ENCODE data around the gene TCP10L. TPM values are rescaled to one million over a fixed set of nuclear protein-coding genes. Genes with fewer than 3 reads are reported as not detected.
"Not testable (repeated sequence)": the region's sequence is repeated elsewhere in the genome, so short reads cannot be mapped to it uniquely, and the experiment has no call there.

TCP10L gene, protein sequence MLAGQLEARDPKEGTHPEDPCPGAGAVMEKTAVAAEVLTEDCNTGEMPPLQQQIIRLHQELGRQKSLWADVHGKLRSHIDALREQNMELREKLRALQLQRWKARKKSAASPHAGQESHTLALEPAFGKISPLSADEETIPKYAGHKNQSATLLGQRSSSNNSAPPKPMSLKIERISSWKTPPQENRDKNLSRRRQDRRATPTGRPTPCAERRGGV
- 1.4 TPM for total RNA-seq

DNA sequence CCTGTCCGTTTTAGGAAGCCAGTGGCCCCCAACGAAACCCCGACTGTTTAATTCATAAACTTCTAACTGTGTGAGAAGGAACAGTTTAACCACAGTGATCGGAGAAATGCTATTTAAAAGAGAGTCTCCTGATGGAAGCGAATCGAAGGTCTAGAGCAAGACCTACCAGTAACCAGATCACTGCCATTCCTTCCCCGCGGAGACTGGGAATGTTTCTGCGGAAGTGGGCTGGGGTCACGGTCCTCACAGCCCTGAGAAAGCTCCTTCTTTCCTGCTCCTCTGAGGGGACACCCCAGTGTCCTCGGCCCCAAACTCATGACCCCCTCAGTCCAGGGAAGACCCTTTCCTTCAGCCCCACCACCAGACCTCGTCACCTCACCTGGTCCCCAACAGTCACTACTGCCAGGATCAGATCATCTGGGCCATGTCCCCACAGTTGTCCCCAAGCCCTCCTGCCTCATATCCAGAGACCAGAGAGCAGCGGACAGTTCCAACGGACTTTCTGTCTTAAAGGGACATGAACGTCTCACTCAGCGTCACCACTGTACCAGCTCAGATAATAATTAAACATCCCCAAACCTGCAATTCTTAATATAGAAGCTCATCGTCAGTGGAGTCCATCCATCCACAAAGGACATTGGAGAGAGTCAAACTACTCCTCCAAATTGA, at the start of gene TCP10L:
Gene TCP10L (minus strand): TSS at position 482 of the 669 bp plus-strand sequence. CDS start 1,219 bp downstream, outside the sequence.
- no peak for DNase-seq

DNA sequence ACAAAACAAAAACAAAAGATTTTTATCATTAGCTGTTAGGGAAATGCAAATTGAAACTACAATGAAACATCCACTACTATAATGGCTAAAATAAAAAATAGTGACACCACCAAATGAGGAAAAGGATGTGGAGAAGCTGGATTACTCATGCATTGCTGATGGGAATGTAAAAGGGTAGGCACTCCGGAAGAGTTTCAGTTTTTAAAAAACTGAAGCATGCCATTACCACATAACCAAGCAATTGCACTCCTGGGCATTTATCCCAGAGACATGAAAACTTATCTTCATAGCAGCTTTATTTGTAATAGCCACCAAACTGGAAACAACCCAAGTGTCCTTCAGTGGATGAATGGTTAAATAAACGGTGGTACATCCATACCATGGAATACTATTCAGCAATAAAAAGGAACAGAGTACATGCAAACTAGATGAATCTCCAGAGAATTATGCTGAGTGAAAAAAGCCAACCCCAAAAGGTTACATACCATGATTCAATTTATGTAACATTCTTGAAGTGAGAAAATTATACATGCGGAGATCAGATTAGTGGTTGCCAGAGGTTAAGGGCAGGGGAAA, 41.4 kb upstream of the TCP10L start:
- no peak for DNase-seq

DNA sequence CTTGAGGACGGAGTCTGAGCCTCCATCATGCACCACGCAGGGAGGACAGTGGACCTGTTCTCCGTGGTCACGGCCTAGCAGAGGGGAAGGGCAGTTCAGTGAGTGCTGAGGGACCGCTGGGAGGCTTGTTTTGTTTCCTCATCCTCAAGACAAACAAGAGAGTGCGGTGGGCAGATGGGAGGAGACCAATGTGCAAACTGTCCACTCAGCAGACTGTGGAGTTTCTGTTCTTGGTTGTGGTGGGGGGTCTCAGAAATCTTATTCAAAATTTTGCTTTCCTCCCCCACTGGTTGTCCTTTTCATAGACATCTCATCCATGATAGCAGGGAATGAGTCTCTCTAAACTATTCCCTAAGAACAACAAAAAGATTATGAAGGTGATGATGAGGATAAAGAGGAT, 32.9 kb upstream of the TCP10L start:
- not testable (repeated sequence) for DNase-seq

DNA sequence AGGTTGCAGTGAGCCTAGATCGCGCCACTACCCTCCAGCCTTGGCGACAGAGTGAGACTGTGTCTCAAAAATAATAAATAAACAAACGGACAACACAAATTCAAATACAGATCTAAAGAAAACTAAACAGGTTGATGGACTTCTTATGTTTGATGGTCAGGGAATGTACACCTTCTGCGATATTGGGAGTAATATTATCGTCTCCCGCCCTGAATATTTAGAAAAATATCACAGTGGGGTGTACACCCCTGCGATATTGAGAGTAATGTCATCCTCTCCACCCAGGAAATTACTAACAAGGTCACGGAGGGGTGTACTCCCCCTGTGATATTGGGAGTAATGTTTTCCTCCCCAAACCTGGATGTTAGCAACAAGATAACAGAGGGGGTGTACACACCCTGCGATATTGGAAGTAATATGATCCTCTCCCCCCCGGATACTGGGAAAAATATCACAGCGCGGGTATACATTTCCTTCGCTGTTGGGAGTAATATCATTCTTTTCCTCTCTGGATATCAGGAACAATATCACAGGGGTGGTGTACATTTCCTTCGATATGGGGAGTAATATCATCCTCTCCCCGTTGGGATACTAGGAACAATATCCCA, 28.2 kb upstream of the TCP10L start:
- no peak for DNase-seq

DNA sequence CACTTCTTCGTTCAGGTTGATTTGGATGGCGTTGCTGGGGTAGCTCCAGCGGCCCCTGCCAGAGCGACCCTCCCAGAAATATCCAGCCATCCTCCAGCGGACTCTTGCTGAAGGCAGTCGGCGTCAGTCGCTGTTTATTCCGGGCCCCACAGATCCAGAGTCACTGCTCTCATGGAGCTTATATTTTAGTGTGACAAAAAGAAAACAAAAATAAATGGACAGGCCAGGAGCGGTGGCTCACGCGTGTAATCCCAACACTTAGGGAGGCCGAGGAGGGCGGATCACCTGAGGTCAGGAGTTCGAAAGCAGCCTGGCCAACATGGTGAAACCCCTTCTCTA, 27.6 kb upstream of the TCP10L start:
- DNase-seq: no peak

DNA sequence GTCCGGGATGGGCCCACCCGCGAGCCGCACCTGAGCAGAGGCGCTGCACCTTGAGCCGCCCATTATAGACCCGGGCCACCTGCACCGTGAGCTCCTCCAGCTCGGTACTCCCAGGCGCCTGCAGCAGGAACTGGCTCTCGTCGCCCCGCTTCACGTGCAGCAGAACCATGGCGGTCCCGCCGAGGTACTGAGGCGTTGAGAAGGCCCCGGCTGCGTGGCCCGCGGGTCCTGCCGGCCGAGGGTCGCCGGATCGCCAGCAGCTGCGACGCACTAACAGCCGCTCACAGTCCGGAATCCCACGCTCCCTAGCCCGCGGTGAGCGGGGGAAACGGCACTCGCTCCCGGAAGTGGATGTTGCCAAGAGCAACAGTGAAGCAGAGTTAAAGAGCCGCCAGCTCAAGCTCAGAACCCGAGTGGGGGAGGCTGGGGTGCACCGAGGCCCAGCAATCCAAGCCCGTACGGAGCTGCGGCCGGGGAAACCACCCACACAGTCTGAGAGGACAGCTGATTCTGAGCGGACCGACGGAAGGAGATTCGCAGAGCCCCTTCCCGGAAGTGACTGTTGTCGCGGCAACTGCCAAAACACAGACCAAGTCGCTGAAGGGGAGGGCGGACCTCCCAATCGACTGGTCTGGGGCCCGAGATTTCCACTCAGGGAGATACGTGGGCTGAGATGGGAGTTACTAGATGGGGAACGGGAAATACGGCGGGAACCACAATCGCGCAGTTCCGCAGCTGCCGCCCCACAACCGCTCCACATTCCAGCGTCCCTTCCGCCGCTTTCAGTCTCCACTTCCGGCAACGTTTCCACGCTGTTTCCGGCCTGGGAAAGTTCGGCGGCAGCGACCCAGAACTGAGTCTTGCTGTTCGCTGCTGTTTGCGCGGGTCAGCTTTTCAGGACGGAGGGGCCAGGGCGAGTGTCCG, 27.0 kb upstream of the TCP10L start, which contains the start of gene CFAP298:
Gene CFAP298 (minus strand): TSS at position 303 of the 924 bp plus-strand sequence. CDS start 134 bp downstream, at position 169.
- peak; percentile 96 for DNase-seq

DNA sequence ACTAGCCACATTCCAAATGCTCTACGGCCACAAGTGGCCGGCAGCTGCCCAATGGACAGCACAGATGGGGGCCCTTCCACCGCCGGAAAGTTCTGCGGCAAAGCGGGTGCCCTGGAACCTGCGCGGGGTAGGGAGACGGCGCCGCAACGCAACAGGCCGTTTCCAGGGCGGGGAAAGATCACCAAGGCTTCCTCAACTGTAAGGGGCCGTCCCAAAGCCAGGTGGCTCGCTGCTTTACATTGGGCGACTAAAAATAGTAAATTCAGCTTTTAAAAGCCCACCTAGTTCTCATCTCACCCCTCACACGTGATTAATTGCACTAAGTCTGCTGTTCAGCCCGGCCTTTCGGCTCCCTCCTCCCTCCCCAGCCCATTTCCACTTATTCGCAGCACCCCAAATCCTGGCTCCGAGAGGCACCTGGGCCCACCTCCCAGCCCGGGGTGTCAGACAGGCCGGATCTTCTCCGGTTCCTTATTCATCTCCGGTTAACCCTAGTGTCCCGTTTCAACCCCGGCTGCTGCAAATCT, 26.2 kb upstream of the TCP10L start:
- no peak for DNase-seq

DNA sequence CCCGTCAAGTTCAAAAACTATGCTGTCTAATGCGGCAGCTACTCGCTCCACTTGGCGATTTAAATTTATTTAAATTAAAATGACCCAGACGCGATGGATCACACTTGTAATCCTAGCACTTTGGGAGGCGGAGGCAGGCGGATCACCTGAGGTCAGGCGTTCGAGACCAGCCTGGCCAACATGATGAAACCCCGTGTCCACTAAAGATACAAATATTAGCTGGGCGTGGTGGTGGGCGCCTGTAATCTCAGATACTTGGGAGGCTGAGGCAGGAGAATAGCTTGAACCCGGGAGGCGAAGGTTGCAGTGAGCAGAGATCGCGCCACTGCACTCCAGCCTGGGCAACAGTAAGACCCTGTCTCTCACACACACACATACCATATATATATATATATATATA, 25.6 kb upstream of the TCP10L start:
- DNase-seq: not testable (repeated sequence)

DNA sequence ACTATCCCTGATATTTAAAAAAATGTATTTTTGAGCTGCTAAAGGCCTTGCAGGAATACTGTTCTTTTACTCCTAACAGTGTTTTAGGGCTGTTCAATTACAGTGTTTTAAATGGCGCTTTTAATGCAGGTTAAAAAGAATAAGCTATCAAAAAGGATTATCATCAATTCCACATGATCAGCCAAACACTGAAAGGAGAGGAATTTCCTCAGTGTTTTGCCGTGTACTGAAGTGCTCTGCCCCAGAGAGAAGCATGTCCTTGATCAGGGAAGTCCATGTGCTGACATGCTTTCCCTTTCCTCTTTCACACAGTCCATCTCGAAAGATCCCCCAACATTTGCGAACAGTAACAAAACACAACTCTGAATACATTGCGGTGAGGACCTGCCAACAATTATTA, 23.5 kb upstream of the TCP10L start:
- DNase-seq: no peak

DNA sequence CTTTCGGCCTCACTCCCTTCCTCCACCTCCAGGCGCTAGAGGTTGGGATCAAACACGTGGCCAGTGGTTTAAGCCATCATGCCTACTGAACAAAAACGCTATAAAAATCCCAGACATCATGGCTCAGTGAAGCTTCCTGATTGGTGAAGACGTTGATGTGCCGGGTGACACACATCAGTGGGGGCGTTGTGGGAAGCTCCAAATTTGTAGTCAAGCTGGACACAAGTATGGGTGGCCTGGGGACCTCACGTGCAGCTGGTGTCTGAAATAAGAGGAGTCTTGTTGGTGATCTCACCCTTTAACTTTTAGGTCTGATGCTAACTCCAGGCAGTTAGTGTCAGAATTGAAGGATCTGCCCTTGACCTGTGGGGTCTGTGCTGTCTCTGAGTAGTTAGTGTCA, 20.1 kb upstream of the TCP10L start:
- no peak for DNase-seq

DNA sequence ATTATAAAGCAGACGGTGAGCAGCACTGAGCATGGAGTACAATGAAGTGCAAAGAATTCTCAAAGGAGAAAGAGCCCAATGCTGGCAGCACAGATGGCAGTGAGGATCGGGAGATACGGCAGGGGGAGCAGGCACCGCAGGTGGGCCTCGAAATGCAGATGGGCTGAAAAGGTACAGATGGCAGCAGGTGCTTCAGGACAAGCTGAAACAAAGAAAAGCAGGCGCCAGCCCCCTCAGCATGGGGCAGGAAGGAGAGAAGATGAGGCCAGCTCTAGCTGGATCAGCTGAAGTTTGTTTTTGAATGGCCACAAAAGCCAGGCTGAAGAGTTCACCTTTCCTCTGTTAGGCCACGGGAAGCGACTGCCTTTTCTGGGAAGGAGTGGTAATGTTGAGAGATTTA, 19.1 kb upstream of the TCP10L start:
- no peak for DNase-seq

DNA sequence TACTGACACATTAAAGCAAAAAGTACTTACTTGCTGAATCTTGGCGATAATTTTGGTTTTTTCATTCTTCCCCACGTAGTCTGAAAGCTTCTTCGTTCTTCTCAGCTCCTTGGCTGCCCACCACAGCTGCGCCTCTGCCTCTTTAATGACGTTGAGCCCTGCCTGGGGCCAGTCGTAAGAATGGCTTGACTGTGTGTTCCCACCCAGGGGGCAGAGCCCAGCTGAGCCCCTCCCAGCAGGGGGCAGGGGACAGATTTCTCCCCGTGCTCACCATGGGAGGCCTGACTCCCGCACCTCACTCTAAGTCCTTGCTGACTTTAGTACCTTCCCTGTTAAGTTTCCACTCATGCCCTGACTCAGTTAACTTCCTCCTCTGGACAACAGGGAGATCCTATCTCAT, 17.8 kb upstream of the TCP10L start:
- no peak for DNase-seq

DNA sequence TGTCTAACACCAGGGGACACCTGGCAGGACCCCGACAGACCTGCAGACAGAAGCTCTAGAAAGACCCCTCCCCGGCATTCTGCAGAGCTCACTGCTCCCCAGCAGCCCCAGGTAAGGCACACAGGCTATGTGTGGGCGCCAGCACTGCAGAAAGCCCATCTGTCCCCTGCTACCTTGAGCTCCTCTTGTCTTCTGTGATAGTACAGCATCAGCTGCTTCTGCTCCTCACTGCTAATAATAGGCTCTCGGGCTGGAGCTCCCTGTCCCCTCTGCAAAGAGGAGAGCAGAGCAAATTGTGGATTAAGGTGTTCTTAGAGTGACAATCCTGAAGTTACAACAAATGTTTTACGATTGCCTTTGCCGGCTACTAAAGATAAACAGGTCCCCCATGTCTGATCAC, 16.8 kb upstream of the TCP10L start:
- DNase-seq: no peak

DNA sequence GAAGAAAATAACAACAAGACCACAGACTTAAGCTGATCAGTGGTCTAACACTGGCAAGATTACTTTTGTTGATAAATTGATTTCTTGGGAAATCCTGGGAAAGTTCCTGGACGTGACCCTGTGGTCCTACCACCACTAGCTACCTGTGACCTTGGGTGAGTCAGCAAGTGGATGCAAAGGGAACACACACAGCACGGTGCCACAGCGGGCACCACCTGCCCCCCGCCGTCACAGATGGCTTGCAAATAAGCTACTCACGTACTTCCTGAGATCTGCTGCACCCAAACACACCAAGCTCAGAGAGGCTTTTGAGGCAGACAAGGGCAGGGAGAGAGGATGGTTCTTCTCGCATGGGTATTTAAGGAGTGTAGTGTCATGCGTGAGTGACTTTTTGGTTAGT, 14.2 kb upstream of the TCP10L start:
- no peak for DNase-seq

DNA sequence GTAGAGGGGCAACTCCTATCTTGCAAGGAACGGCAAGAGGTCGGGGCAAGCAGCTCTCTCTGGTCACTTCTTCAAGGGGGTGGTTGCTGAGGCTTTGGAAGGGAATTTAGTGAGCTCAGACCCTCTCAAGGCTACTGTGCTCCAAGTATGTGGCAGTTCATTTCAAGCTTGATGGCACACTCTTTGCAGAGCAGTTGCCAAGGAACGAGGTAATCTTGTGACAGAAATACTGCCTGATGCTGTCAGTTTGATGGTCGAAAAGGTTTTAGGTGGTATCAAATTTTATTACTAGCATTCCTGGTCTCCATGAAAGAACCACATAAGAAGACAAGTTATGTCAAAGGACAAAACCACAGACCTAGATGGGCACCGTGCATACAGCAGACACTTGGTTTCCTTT, 13.8 kb upstream of the TCP10L start:
- no peak for DNase-seq

DNA sequence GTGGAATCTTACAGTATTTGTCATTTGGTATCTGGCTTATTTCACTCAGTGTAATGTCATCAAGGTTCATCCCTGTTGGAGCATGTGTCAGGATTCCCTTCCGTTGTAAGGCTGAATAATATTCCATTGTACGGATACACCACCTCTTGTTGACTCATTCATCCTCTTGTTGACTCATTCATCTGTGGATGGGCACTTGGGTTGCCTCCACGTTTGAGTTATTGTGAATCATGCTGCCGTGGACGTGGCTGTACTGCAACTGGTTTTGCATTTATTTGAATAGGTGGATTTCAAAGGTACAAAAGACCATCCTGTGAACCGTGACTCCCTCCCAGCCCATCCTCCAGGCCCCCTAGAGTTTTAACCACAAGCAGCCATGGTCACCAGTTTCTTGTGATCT, 11.9 kb upstream of the TCP10L start:
- DNase-seq: no peak

DNA sequence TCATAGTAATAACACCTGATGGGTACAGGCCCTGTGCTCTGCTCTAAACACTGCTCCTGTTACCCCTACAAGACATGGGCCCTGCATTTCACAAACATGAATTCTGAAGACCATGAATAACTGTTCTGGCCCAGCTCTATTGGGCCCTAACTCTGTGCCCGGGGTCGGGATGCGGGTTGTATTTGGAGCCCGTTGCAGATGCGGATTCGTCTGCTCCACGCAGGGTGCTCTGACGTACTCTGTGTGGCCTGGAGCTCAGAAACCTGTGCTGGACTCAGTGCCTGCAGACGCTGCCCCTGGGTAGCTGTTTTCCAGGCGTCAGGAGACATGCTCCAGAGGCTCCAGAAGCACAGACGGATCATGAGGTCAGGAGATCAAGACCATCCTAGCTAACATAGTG, 10.1 kb upstream of the TCP10L start:
- no peak for DNase-seq

DNA sequence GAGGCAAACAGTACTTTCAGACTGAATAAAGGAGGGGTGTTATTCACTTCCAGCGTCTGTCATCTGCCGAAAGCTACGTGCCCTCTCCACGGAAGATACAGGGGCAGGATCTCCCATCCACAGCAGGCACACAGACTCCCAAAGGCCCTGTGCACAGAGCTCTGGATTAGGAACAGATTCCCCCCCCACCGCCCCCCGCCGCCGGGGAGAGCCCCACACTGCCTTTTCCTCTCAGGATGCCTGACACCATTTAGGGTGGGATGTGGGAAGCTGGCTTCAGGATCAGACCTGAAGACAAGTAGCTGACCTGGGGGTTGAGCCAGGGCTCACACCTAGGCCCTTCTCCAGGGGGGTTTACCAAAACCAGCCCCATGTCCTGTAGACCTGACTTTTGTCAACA, 8.4 kb upstream of the TCP10L start:
- DNase-seq: no peak

DNA sequence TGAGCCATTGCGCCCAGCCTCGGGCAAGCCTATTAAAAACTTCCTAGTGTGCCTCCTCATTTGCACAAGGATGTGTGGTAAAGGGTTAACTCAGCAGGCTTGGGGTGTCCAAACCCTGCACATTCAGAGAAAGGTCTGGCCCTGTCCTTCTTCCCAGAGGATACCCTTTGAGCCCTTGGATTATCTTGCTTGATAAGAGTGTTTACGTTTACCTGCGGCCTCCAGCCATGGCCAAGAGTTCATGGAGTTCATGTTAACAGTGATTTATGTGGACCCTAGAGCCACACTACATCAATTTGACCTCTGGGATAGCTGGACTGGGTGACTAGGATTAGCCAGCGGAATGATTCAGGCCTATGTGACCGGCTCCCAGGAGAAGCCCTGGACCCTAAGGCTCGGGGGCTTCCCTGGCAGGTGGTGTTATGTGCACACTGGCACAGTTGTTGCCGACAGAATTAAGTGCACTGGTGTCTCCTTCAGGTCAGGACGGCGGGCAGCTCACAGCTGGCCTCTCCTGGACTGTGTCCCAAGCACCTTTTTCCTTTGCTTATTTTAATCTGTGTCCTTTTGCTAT, 7.7 kb upstream of the TCP10L start:
- no peak for DNase-seq

DNA sequence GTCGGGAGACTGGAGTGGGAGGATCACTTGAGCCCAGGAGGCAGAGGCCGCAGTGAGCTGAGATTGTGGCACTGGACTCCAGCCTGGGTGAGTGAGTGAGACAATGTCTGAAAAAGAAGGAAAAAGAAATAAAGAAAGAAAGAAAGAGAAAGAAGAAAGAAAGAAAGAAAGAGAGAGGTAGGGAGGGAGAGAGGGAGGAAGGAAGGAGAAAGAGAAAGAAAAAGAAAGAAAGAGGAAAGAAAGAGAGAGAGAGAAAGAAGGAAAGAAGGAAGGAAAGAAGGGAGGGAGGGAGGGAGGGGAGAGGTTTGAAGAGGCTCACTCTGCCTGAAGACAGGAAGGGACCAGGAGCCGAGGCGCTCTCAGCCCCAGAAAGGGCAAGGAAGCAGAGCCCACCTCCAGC, 4.8 kb upstream of the TCP10L start:
- no peak for DNase-seq

DNA sequence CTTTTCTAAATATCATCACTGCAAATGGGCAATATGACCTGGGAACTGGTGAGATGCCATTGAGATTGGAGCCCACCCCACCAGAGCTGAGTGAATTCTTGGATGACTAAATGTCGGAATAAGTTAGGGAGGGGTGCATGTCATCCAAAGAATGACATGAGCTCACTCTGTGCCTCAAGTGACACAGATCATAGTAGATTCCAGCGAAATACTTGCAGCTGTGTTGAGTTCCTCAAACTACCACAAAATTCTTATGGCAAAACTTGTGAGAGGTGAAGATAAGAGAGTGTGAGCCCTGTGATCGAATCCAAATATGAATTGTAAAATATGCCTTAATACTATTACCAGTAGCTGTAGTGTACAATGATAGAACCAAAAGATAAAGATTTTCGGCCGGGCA, 2.3 kb upstream of the TCP10L start:
- no peak for DNase-seq

DNA sequence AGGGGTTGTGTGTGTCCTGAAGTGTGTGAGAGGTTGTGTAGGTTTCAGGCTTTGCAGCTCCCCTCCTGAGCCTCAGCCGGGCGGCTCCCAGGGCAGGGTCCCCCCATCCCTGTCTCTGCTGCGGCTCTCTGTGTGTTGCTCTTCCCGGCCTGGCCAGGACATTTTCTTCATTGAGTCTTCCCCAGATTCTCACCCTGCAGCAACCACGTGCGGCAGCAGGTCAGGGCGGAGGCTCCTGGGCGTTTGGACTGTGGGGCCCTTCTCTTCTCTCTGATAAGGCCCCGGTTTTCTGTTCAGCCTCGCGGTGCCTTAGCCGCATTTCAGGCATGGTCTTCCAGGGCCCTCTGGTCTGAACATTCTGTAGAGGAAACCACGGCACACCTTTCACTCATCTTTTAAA, 1.8 kb upstream of the TCP10L start:
- no peak for DNase-seq

Data from tongue (tissue), 2 donors.